Measurements from ENCODE around the gene ESPN.
A peak's percentile ranks its signal among the peaks of the same experiment; 100 is the strongest.
"Not testable (repeated sequence)": the region's sequence is repeated elsewhere in the genome, so short reads cannot be mapped to it uniquely, and the experiment has no call there.

Gene ESPN

DNA sequence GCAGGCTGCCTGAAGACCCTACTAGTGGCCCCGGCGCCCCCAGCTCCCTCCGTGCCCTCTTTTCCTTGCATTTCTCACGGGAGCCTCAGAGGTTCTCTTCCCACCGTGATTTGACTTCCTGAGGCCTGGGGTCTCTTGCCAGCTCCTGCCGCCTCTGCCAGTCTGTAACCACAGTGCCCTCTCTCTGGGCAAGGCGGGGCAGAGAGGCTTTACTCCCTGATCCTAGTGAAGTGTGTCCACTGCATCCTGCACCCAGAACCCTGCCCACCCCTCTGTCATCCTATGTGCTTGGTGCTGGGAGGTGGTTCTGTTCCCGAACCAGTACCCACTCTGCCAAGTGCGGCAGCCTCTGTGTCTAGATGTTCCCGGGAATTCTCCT is 2.4 kb downstream of the ESPN start:
- no peak for DNase-seq (ENCODE audit: low read depth in 2 of 3, low spot score in 2 of 3)

DNA sequence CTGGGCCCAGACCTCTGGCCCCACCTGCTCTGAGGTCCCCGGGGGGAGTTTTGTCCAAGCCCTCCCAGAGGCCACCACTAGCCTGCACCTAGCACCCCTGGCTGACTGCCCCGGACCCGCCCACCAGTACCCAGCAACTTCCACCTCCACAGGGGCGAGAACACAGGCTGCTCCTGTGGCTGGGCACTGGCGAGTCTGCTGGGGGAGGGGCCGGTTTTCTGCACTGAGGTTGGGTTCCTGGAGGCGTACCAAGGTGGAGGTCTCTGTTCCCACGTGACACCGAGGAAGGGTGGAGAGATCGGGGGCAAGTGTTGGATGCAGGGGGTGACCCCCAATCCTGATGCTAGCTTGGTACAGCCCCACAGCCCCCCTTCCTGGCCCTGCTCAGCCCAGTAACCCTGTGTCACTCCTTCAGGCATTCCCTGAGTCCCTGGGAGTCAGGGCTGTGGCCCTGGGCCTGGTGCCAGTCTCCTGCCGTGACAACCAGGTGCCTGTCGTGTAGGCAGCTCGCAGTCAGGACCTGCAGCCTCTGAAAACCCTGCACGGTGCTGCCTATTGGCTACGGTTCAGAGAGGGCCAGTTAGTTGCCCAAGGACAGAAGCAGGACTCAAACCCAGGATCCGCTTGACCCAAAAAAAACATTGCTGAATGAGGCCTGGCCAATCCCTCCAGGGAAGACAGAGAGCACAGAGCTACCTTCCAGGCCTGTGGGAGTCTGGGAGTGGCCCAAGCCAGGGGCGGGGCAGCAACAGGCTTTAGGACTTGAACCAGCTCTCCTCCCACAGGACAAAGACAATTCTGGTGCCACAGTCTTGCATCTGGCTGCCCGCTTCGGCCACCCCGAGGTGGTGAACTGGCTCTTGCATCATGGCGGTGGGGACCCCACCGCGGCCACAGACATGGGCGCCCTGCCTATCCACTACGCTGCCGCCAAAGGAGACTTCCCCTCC is 3.1 kb downstream of the ESPN start:
- no peak for DNase-seq (ENCODE audit: low read depth in 2 of 3, low spot score in 2 of 3)

GRCh38 chr1:6428453-6428852 is 3.9 kb downstream of the ESPN start:
- not testable (repeated sequence) for DNase-seq (ENCODE audit: low read depth in 2 of 3, low spot score in 2 of 3)

DNA sequence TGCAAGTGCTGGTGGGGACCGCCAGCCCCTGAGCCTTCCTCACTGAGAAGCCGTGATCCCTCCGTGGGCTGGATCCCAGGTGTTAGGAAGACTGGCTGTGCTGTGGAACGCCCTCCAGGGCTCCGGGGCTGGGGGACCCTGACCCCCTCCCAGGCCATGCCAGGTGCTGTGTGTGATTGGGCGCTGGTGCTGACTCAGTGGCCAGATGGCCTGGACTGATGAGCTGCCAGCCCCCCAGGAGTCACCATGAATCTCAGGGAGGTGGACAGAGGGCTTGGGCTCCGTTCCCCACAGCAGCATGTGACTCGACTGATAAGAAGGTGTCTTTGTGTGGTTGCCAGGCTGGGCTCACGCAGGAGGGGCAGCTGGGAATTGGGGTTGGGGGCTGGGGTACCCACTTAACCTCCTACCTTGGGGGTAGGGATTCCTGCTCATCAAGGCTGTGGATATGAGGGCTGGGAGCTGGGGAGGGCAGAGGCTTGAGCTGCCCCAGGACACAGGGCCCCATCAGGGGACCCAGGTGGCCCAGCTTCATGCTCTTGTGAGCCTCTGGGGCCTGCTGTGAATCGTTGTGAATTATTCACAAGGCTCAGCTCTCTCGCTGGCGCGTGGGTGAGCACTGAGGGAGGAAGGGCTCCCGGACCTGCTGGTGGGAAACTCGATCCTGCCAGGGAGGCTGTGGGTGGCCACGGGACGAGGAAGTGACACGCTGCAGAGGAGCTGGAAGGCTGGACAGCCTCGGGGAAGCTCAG is 5.3 kb downstream of the ESPN start:
- DNase-seq (ENCODE audit: low read depth in 2 of 3, low spot score in 2 of 3) = not testable (repeated sequence)

DNA sequence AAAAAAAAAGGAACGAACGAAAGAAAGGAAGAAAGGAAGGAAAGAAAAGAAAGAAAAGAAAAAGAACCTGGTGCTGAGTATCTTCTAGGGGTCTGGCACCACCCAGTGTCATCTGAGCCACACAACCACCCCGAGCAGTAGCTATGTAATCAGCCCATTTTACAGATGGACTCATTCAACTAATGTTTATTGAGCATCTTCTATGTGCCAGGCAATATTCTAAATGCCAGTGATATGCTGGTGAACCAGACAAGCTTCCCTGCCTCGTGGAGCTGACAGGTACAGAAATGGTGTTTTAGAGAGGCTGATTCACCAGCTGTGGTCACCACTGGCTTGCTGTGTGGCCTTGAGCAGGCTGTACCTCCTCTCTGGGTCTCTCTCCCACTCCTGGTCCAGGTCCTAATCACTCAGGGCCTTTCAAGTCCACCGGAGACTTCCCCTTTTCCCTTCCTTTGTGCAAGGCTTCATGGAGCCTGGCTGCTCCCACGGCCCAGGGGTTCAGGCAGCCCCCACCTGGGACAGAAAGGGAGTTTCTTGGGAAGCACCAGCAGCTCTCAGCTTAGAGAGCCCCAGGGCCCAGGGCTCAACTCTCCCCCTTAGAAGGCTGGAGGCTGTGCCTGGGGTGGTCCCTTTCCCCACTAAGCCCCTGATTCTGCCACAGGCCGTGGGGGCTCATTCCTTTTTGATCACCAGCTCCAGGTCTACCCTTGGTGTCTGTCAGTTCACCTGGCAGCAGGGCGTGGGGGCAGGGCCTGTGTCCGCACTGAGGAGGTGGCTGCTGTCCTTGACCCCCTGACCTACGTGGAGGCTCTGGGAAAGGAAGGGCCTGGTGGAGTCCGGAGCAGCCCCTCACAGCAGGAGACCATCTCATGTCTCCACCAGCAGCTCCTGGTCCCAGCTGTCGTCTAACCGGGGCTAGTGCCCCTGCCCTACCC is 7.3 kb downstream of the ESPN start:
- DNase-seq (ENCODE audit: low read depth in 2 of 3, low spot score in 2 of 3) = not testable (repeated sequence)

DNA sequence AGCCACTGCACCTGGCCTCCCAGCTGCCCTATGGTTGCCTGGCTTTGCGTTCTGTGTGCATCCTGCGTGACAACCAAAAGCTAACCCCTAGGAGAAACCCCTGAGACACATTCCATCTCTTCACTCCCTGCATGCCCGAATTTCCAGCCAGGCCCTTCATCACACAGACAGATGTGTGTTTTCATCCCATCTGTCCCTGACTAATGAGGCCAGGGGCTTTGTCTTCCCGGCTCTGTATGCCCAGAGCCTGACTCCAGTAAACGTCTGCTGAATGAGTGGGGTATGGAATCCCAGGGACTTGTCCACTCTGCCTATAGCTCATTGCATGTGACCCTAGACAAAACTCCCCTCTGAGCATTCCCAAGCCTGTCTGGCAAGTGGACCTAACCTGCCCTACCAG is 9.6 kb downstream of the ESPN start:
- DNase-seq (ENCODE audit: low read depth in 2 of 3, low spot score in 2 of 3) = no peak

GRCh38 chr1:6435129-6435528 is 10.6 kb downstream of the ESPN start:
- no peak for DNase-seq (ENCODE audit: low read depth in 2 of 3, low spot score in 2 of 3)

- DNase-seq (ENCODE audit: low read depth in 2 of 3, low spot score in 2 of 3) = no peak
Measured at GRCh38 chr1:6435547-6435946, 11.0 kb downstream of the ESPN start.

DNA sequence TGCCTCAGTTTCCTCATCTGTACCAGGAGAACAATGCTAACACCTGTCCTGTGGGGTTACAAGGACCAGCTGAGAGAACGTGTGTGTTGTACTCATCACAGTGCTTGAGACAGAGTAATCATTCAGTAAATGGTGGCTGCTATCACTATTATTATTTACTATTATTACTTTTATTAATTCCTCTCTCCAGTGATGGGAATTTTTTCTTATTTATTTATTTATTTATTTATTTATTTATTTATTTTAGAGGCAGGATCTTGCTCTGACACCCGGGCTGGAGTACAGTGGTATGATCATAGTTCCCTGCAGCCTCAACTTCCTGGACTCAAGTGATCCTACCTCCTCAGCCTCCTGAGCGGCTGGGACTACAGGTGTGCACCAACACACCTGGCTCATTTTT is 11.7 kb downstream of the ESPN start:
- not testable (repeated sequence) for DNase-seq (ENCODE audit: low read depth in 2 of 3, low spot score in 2 of 3)

DNA sequence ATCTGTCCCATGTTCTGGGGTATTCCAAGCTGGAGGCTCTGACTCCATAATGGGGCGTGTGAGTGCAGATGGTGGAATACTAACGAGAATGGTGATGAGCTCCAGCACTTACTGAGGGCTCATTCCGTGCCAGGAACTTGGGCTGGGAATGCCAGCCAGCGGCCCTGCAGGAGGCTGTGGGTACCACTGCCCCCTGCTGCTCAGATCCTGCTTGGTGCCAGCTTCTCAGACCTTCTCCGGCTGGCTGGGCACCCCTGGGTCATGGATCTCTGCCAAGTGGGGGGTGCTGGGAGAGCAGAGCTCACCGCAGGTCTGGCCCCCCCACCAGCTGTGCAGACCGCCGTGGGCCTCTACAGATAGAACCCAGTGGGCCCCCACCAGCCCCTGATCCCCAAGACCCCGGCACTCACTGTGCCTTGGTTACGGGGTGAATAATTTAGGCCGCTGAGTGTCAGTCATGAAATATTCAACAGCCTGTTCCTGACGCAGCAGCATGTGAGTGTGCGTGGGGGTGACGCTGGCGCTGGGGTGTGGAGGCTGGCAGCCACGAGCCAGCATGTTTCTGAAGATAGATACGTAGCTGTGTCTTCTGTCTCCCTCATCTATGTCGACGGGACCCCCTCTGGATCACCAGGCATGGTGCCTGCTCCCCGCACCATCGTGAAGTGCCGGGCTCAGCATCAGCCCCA is 12.6 kb downstream of the ESPN start:
- not testable (repeated sequence) for DNase-seq (ENCODE audit: low read depth in 2 of 3, low spot score in 2 of 3)

GRCh38 chr1:6438047-6438525 is 13.5 kb downstream of the ESPN start:
- DNase-seq (ENCODE audit: low read depth in 2 of 3, low spot score in 2 of 3) = no peak

GRCh38 chr1:6440198-6441126 is 15.9 kb downstream of the ESPN start:
- DNase-seq (ENCODE audit: low read depth in 2 of 3, low spot score in 2 of 3) = peak in 1 of 3 experiments; percentile 45

- DNase-seq (ENCODE audit: low read depth in 2 of 3, low spot score in 2 of 3) = no peak
Measured at GRCh38 chr1:6441586-6441985, 17.0 kb downstream of the ESPN start.

DNA sequence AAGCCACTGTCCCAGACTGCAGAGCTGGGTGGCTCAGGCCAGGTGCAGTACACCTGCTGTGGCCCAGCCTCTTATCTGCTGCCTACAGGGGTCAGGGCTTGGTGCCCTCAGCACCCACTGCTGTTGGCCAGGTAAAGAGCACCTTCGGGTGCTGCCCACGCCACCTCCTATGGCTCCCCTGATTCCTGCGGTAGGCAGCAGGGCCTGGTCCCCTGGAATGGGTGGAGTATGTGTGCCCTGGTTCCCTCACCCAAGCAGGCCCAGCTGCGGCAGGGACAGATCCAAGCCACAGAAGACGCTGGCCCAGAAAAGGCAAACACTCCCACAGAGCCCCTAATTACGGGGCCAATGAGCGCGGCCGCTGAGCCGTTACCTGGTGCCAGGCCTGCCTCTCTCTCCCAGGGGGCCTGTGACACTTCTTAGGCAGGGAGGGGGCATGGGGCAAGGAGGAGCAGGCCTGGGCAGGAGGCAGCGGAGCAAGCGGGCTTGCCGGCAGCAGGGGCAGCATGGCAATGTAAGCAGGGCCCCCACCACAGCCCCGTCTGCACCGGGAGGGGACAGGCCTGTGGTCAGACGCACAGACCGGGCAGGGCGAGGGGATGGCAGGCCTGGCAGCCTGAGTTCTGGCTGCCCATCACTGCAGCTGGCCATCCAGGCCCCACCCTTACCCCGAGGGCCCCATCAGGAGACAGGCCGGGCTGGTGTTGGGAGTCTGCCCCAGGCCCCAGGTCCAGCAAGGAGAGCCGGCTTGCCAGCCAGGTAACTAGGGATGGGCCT is 19.0 kb downstream of the ESPN start:
- DNase-seq (ENCODE audit: low read depth in 2 of 3, low spot score in 2 of 3) = no peak

- DNase-seq (ENCODE audit: low read depth in 2 of 3, low spot score in 2 of 3) = no peak
Measured at GRCh38 chr1:6444377-6444776, 19.8 kb downstream of the ESPN start.

DNA sequence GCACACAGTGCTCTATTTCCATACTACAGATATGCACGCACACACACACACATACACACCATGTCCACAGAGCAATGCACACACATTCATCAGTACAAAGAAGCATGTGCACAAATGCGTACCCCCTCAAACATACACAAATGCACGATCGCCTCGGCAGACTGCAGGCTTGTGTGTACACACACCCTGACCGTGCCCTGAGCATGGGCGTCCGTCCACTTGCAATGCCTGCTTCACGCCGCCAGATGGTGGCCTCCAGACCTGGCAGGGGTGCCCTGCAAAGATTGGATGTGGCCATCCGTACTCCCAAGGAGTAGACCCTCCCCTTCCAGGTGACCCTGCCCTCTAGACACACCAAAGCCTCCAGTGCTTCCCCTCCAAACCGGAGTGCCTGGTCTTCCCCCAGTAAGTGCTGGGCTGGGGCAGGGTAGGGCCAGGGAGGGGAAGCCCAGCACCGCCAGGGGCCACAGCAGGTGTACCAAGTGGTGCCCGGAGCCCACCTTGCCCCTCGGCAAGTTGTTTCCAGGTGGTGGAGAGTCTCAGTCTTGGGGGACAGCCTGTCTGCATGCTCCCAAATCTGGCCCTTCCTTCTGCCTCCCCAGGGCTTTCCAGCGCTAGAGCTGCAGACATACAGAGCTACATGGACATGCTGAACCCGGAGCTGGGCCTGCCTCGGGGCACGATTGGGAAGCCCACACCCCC is 20.6 kb downstream of the ESPN start:
- DNase-seq (ENCODE audit: low read depth in 2 of 3, low spot score in 2 of 3) = no peak

DNA sequence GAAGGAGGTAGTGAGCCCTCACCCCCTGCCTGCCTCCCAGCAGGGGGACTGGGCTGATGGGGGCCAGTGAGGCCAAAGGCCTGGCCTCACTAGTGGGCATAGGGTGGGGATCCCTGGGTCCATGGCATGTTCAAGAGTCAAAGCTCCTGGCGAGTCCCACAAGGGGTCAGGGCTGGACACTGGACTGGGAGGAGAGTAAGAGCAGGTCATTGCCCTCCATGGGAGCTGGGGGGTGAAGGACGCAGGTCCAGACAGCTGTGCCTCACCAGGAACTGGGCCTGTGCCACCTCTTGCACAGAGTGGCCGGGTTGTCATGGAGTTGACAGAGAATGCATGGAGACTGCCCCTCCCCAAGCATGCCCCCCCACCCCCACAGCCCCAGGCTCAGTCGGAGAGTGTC is 21.4 kb downstream of the ESPN start:
- not testable (repeated sequence) for DNase-seq (ENCODE audit: low read depth in 2 of 3, low spot score in 2 of 3)

- DNase-seq (ENCODE audit: low read depth in 2 of 3, low spot score in 2 of 3) = no peak
Measured at GRCh38 chr1:6446665-6447015, 22.1 kb downstream of the ESPN start.
